SK-N-SH treated with all-trans-retinoic acid at 6 μM for 48 hours (cell line): ENCODE data around the gene CCDC154.

ENCODE experiments used
- ATAC-seq: fragments of 200-7000 bp; cut with Tn5 transposase; 3 replicates; pipeline ENCODE4 v1.9.1; 2020; ENCODE audit warnings: mild to moderate bottlenecking, moderate library complexity
- ARNTL ChIP-seq: fragments of 450-650 bp; formaldehyde crosslinking; IDR thresholded peaks from 2 replicates; pipeline ENCODE4 v1.5.0; 2020; ENCODE audit warnings: low read depth, mild to moderate bottlenecking, moderate library complexity, borderline replicate concordance
- BACH2 ChIP-seq: fragments of 250-450 bp; sonication (Bioruptor Pico); IDR thresholded peaks from 2 replicates; pipeline ENCODE4 v1.9.0; 2021; ENCODE audit warnings: mild to moderate bottlenecking, borderline replicate concordance
- CSDC2 ChIP-seq: fragments of 250-450 bp; sonication (Bioruptor Pico); IDR thresholded peaks from 2 replicates; pipeline ENCODE4 v1.5.0; 2020; ENCODE audit warnings: mild to moderate bottlenecking, moderate library complexity
- ESRRG ChIP-seq: fragments of 250-450 bp; sonication (Bioruptor Pico); IDR thresholded peaks from 2 replicates; pipeline ENCODE4 v1.6.1; 2021; ENCODE audit warnings: mild to moderate bottlenecking
- GLIS3 ChIP-seq: fragments of 250-450 bp; sonication (Bioruptor Pico); IDR thresholded peaks from 2 replicates; pipeline ENCODE4 v1.5.0; 2020; ENCODE audit warnings: mild to moderate bottlenecking, moderate library complexity
- ISL1 ChIP-seq: fragments of 250-450 bp; sonication (Bioruptor Pico); IDR thresholded peaks from 2 replicates; pipeline ENCODE4 v2.1.2; 2022; ENCODE audit warnings: mild to moderate bottlenecking, moderate library complexity
- OSR1 ChIP-seq: fragments of 250-450 bp; sonication (Bioruptor Pico); IDR thresholded peaks from 2 replicates; pipeline ENCODE4 v1.8.0; 2022; ENCODE audit warnings: moderate library complexity, mild to moderate bottlenecking, inconsistent platforms
- PATZ1 ChIP-seq: fragments of 250-450 bp; sonication (Bioruptor Pico); IDR thresholded peaks from 2 replicates; pipeline ENCODE4 v1.8.0; 2020; ENCODE audit warnings: mild to moderate bottlenecking, moderate library complexity, borderline replicate concordance
- POU6F1 ChIP-seq: fragments of 250-450 bp; sonication (Bioruptor Pico); IDR thresholded peaks from 2 replicates; pipeline ENCODE4 v1.8.0; 2021; ENCODE audit warnings: low read depth, mild to moderate bottlenecking, moderate library complexity, borderline replicate concordance
- PPARA ChIP-seq: fragments of 250-450 bp; sonication (Bioruptor Pico); IDR thresholded peaks from 2 replicates; pipeline ENCODE4 v1.5.0; 2020; ENCODE audit warnings: mild to moderate bottlenecking, borderline replicate concordance
- RARB ChIP-seq: fragments of 250-450 bp; sonication (Bioruptor Pico); IDR thresholded peaks from 2 replicates; pipeline ENCODE4 v1.8.0; 2021; ENCODE audit warnings: mild to moderate bottlenecking, moderate library complexity
- SNAI2 ChIP-seq: fragments of 250-450 bp; sonication (Bioruptor Pico); IDR thresholded peaks from 2 replicates; pipeline ENCODE4 v1.5.0; 2020; ENCODE audit warnings: mild to moderate bottlenecking, moderate library complexity
- ZC3H10 ChIP-seq: fragments of 250-450 bp; sonication (Bioruptor Pico); IDR thresholded peaks from 2 replicates; pipeline ENCODE4 v1.5.1; 2021; ENCODE audit warnings: mild to moderate bottlenecking, moderate library complexity
- ZFP3 ChIP-seq: fragments of 250-450 bp; sonication (Bioruptor Pico); IDR thresholded peaks from 2 replicates; pipeline ENCODE4 v1.5.0; 2020; ENCODE audit warnings: mild to moderate bottlenecking, moderate library complexity
- ZFP30 ChIP-seq: fragments of 450-650 bp; formaldehyde crosslinking; IDR thresholded peaks from 2 replicates; pipeline ENCODE4 v1.5.0; 2022; ENCODE audit warnings: mild to moderate bottlenecking, moderate library complexity
- ZNF565 ChIP-seq: fragments of 450-650 bp; formaldehyde crosslinking; conservative IDR thresholded peaks from 2 replicates; pipeline ENCODE4 v1.5.0; 2020; ENCODE audit warnings: low read depth, mild to moderate bottlenecking, moderate library complexity
- ZNF70 ChIP-seq: fragments of 450-650 bp; formaldehyde crosslinking; IDR thresholded peaks from 2 replicates; pipeline ENCODE4 v1.5.0; 2020; ENCODE audit warnings: mild to moderate bottlenecking, moderate library complexity
- ZNF8 ChIP-seq: fragments of 450-650 bp; formaldehyde crosslinking; IDR thresholded peaks from 2 replicates; pipeline ENCODE4 v1.5.0; 2020; ENCODE audit warnings: mild to moderate bottlenecking, moderate library complexity
- TF ChIP-seq, protein P1 (sequence below): fragments of 250-450 bp; sonication (Bioruptor Pico); IDR thresholded peaks from 2 replicates; pipeline ENCODE4 v1.5.0; 2020; ENCODE audit warnings: mild to moderate bottlenecking, moderate library complexity
- TF ChIP-seq, protein P2 (sequence below): fragments of 250-450 bp; sonication (Bioruptor Pico); IDR thresholded peaks from 2 replicates; pipeline ENCODE4 v1.5.1; 2021; ENCODE audit warnings: mild to moderate bottlenecking, moderate library complexity

Gene CCDC154

DNA sequence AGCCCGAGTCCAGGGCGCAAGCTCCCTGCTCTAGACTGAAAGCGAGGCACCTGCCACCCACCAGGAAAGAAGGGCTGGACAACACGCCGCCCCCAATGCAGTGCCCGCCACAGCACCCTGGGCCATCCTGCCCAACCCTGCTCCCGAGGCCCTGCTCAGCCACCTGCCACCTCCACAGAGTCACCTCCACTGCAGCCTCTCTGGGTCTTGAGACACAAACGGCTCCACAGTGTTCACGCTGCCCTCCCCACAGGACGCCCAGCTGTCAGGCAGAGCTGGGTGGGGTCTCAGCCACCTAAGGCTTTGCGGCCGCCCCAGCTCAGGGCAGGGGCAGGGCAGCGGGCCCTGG lies 21.2 kb upstream of the CCDC154 start:
- TF ChIP-seq BACH2 (CRISPR knock-in tag) (no peak), PATZ1 (CRISPR knock-in tag) (no peak), ZNF565 (CRISPR knock-in tag) (no peak), ZNF70 (no peak), POU6F1 (CRISPR knock-in tag) (no peak), GLIS3 (CRISPR knock-in tag) (no peak), RARB (CRISPR knock-in tag) (no peak), ISL1 (CRISPR knock-in tag) (no peak), ESRRG (CRISPR knock-in tag) (no peak), ZFP30 (CRISPR knock-in tag) (no peak), OSR1 (CRISPR knock-in tag) (no peak), ZFP3 (CRISPR knock-in tag) (no peak), SNAI2 (CRISPR knock-in tag) (no peak), PPARA (CRISPR knock-in tag) (no peak), ZC3H10 (CRISPR knock-in tag) (no peak), ZNF8 (CRISPR knock-in tag) (no peak)
- TF ChIP-seq, protein P1, sequence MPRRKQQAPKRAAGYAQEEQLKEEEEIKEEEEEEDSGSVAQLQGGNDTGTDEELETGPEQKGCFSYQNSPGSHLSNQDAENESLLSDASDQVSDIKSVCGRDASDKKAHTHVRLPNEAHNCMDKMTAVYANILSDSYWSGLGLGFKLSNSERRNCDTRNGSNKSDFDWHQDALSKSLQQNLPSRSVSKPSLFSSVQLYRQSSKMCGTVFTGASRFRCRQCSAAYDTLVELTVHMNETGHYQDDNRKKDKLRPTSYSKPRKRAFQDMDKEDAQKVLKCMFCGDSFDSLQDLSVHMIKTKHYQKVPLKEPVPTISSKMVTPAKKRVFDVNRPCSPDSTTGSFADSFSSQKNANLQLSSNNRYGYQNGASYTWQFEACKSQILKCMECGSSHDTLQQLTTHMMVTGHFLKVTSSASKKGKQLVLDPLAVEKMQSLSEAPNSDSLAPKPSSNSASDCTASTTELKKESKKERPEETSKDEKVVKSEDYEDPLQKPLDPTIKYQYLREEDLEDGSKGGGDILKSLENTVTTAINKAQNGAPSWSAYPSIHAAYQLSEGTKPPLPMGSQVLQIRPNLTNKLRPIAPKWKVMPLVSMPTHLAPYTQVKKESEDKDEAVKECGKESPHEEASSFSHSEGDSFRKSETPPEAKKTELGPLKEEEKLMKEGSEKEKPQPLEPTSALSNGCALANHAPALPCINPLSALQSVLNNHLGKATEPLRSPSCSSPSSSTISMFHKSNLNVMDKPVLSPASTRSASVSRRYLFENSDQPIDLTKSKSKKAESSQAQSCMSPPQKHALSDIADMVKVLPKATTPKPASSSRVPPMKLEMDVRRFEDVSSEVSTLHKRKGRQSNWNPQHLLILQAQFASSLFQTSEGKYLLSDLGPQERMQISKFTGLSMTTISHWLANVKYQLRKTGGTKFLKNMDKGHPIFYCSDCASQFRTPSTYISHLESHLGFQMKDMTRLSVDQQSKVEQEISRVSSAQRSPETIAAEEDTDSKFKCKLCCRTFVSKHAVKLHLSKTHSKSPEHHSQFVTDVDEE (CRISPR knock-in tag) = no peak
- TF ChIP-seq, protein P2, sequence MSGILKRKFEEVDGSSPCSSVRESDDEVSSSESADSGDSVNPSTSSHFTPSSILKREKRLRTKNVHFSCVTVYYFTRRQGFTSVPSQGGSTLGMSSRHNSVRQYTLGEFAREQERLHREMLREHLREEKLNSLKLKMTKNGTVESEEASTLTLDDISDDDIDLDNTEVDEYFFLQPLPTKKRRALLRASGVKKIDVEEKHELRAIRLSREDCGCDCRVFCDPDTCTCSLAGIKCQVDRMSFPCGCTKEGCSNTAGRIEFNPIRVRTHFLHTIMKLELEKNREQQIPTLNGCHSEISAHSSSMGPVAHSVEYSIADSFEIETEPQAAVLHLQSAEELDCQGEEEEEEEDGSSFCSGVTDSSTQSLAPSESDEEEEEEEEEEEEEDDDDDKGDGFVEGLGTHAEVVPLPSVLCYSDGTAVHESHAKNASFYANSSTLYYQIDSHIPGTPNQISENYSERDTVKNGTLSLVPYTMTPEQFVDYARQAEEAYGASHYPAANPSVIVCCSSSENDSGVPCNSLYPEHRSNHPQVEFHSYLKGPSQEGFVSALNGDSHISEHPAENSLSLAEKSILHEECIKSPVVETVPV (CRISPR knock-in tag) = no peak
- no peak for ATAC-seq

DNA sequence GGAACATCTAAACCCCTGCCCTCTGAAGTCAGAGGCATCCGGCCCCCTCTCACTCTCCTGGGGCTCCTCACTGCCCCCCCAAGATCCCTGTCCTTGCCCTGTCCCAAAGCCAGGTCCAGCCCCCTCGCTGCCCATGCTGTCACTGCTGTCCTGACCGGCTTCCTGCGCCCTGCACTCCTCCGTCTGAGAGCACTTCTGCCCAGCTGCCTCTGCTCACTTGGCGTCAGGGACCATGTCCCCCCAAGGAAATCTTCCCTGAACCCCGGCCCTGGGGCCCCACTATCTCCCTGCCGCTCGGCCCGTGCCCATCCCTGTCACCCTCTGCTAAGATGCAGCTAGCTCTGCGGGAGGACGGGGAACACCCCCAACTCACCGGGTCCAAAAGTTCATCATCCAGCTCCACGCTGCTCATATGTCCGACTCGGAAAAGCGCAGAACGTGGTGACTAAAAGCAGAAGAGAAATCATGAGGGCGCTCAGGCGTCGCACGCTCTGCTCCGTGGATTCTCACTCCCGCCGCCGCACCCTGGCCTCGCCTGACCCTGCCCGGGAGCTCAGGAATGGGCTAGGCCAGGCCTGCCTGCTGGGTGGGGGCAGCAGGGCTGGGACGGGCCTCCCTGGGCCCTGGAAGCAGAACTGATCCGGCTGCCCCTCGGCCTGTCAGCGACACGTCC lies 20.7 kb upstream of the CCDC154 start:
- TF ChIP-seq ESRRG (CRISPR knock-in tag) (no peak), ARNTL (CRISPR knock-in tag) (no peak), CSDC2 (CRISPR knock-in tag) (no peak), ISL1 (CRISPR knock-in tag) (no peak), PPARA (CRISPR knock-in tag) (no peak), ZFP30 (CRISPR knock-in tag) (no peak), POU6F1 (CRISPR knock-in tag) (no peak), PATZ1 (CRISPR knock-in tag) (no peak), ZNF8 (CRISPR knock-in tag) (no peak), SNAI2 (CRISPR knock-in tag) (no peak)
- TF ChIP-seq, protein P1 (CRISPR knock-in tag) = no peak
- ATAC-seq = no peak
